Measurements from ENCODE around the gene C3orf20.

The C3orf20 gene

GRCh38 chr3:14718539-14718938 lies 43.6 kb downstream of the C3orf20 start:
- DNase-seq (ENCODE audit: low read depth, low spot score): no peak
- no peak overlapping the region for H3K4me3 ChIP-seq (ENCODE audit: low read depth, low read length)
- in situ Hi-C loops (cut with HindIII; ENCODE audit: low sequenced_read_pairs): no loop called here
- TF ChIP-seq CTCF (IDR thresholded peaks at IDR 0.05; ENCODE audit: low read depth, low read length): no peak

GRCh38 chr3:14719006-14719405 lies 44.1 kb downstream of the C3orf20 start:
- DNase-seq (ENCODE audit: low read depth, low spot score): no peak
- no peak overlapping the region for H3K4me3 ChIP-seq (ENCODE audit: low read depth, low read length)
- TF ChIP-seq CTCF (IDR thresholded peaks at IDR 0.05; ENCODE audit: low read depth, low read length): no peak
- in situ Hi-C loops (cut with HindIII; ENCODE audit: low sequenced_read_pairs): no loop called here

GRCh38 chr3:14721126-14721864 lies 46.4 kb downstream of the C3orf20 start:
- in situ Hi-C loops (cut with HindIII; ENCODE audit: low sequenced_read_pairs): no loop called here
- H3K4me3 ChIP-seq (ENCODE audit: low read depth, low read length): no peak overlapping the region
- DNase-seq (ENCODE audit: low read depth, low spot score): no peak
- TF ChIP-seq CTCF (IDR thresholded peaks at IDR 0.05; ENCODE audit: low read depth, low read length): no peak

GRCh38 chr3:14725013-14725412 lies 50.1 kb downstream of the C3orf20 start:
- no peak for DNase-seq (ENCODE audit: low read depth, low spot score)
- no peak overlapping the region for H3K4me3 ChIP-seq (ENCODE audit: low read depth, low read length)
- in situ Hi-C loops (cut with HindIII; ENCODE audit: low sequenced_read_pairs): no loop called here
- no peak for TF ChIP-seq CTCF (IDR thresholded peaks at IDR 0.05; ENCODE audit: low read depth, low read length)

- TF ChIP-seq CTCF (IDR thresholded peaks at IDR 0.05; ENCODE audit: low read depth, low read length): no peak
- in situ Hi-C loops (cut with HindIII; ENCODE audit: low sequenced_read_pairs): no loop called here
- H3K4me3 ChIP-seq (ENCODE audit: low read depth, low read length): no peak overlapping the region
- no peak for DNase-seq (ENCODE audit: low read depth, low spot score)
Observed at GRCh38 chr3:14725564-14726440, 50.9 kb downstream of the C3orf20 start.

- no peak overlapping the region for H3K4me3 ChIP-seq (ENCODE audit: low read depth, low read length)
- TF ChIP-seq CTCF (IDR thresholded peaks at IDR 0.05; ENCODE audit: low read depth, low read length): no peak
- in situ Hi-C loops (cut with HindIII; ENCODE audit: low sequenced_read_pairs): no loop called here
- DNase-seq (ENCODE audit: low read depth, low spot score): no peak
Observed at GRCh38 chr3:14726441-14726780, 51.5 kb downstream of the C3orf20 start.

Data from astrocyte of the spinal cord (primary cell).